HG03045 (cell line): ENCODE data around the gene GPX2.
"Not testable (repeated sequence)": the region's sequence is repeated elsewhere in the genome, so short reads cannot be mapped to it uniquely, and the experiment has no call there.

Experiments
- ATAC-seq: cut with Tn5 transposase; IDR thresholded peaks from one replicate; pipeline ENCODE4 v1.9.1; 2021; ENCODE audit warnings: mild to moderate bottlenecking, moderate library complexity; ENCODE audit not compliant: unreplicated experiment

The GPX2 gene

DNA sequence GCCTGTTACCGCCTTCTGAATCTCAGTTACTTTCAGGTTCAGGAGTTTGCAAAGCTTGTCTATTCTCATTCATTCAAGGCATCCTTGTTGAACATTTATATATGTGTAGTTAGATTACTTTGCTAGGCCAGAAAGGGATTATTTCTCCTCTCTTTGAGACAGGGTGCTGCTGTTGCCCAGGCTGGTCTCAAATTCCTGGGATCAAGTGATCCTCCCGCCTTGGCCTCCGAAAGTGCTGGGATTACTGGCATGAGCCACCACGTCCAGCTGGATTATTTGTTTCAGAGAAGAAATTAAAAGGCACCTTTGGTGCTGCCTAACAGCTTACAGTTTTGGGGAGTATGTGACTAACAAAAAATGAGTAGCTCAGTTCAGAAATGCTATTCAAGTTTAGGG is 27.5 kb downstream of the GPX2 start:
- no peak for ATAC-seq

DNA sequence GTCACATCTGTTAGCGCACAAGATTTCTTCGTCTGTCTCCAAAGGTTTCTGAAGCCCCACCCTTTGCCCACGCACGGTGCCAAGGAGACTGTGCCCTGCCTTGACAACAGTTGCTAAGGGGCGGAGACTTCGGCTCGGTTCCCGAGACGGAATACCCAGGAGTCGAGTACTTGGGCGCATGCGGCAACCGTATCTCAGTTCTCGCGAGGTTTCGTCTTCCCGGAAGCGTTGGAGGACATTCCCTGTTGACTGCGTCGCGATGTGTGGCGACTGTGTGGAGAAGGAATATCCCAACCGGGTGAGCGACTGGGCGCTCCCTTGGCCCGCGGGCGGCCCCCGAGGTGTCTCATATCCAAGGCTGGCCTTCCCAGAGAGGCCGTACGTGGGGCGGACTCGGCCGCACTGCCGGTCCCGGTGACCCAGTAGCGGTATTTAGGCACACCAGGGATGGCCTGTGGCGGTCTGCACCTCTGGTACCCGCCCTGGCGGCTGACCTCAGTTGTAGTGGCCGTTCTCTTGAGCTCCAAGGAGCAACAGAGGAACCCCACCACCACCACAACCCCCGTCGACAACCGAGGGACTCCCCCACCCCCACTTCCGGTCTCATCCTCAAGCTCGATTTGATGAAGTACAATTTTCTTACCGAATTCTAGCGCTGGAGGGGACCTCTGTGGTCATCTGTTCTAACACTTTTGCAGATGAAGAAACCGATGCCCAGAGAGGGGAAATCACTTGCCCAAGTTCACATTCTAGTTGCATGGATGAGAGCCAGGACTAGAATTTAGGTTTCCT is 28.1 kb downstream of the GPX2 start, which contains the start of gene CHURC1:
Gene CHURC1, plus strand, starts transcription at position 219 of the 792 bp plus-strand sequence. Its CDS starts 41 bp downstream, at position 260.
- peak; percentile 97 for ATAC-seq

DNA sequence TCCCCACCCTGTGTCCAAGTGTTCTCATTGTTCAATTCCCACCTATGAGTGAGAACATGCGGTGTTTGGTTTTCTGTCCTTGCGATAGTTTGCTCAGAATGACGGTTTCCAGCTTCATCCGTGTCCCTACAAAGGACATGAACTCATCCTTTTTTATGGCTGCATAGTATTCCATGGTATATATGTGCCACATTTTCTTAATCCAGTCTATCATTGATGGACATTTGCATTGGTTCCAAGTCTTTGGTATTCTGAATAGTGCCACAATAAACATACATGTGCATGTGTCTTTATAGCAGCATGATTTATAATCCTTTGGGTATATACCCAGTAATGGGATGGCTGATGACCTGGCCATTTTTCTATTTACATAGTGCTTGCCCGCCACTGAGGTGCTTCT is 29.1 kb downstream of the GPX2 start:
- ATAC-seq: not testable (repeated sequence)

DNA sequence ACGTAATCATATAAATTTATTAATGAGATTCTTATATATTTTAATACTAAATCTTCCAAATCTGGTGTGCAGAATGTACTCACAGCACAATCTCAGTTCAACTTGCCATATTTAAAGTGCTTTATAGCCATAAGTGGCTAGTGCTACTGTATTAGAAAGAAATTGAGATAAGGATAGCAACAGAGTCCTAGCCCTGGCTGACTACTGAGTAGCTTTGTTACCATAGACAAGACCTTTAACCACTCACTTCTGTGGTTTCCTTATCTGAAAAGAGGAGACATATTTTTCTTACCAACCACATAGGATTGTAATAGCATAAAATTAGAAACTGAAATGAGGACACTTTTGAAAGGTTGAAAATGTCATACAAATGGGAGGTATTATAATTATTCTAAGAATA is 30.3 kb downstream of the GPX2 start:
- no peak for ATAC-seq

DNA sequence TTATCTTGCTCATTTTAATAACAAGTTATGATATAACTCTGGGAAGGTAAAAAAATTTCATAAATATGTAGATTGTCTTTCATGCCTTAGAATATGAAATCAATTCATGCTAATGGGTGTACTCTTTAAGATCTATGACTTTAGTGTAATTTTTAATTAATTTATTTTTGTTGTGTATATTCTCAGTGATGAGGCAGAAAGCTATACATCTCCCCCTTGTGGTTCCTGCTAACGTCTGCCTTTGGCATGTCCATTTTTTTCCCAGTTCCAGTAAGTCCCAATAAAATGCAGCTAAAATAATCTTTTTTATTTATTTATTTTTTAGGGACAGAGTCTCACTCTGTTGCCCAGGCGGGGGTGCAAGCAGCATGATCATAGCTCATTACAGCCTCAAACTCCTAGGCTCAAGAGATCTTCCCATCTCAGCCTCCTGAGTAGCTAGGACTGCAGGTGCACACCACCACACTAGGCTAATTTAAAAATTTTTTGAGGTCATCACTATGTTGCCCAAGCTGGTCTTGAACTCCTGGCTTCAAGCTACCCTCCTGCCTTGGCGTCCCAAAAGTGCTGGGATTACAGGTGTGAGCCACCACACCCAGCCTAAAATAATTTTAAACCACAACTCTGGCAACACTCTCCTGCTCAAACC is 31.6 kb downstream of the GPX2 start:
- ATAC-seq: no peak

DNA sequence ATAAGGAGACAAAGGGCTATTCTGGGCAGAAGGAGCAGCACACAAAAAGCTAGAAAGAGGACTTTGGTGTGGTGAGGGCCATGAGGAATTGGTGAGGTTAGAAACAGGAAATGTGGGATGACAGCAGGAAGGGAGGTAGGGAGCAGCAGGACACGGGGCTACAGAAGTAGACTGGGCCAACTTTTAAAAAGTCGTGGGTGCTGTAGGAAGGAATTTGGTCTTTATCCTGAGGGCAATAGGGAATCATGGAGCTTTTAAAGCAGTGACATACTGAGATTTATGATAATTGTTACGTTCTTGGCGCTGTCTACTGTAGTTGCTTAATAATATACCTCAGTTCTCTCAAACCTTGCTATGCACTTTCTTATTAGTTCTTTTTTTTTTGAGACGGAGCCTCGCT is 36.5 kb downstream of the GPX2 start:
- no peak for ATAC-seq

DNA sequence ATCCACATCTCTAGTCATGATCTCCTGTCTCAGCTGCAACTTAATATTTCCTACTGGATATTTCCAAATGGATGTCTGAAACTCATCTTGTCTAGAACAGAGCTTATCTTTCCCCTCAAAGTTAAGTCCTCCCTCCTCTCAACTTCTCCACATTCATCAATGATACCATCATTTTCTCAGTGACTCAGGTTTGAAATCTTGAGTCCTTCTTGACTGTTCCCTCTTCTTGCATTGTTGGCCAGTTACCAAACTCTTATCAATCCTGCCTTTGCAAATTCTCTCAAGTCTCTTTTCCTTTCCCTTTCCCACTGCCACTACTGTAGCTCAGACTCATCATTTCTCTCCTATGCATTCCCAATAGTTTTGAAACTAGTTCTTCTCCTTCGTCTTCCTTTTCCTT is 42.6 kb downstream of the GPX2 start:
- ATAC-seq: no peak

DNA sequence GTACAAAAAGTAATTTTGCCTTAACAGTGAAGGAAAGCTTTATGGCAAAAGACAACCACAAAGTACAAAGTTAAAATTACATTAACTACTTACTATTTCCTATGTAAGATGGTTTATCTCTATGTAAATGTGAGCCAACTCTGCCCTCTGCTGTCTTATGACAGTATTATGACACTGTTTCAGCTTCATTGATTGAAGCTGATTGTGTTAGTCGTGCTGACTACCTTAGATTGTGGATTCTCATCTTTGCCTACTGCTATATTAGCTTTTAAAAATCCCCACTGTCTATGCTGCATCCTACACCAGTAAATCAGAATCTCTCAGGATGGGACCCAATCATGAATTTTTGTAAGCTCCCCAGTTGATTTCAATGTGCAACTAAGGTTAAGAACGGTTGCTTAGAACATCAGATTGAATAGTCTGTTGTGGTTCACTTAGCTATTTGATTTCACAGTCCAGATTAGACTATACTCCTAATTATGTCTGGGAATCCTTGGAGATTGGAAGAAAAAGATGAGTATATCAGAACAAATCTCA is 50.6 kb downstream of the GPX2 start:
- no peak for ATAC-seq

DNA sequence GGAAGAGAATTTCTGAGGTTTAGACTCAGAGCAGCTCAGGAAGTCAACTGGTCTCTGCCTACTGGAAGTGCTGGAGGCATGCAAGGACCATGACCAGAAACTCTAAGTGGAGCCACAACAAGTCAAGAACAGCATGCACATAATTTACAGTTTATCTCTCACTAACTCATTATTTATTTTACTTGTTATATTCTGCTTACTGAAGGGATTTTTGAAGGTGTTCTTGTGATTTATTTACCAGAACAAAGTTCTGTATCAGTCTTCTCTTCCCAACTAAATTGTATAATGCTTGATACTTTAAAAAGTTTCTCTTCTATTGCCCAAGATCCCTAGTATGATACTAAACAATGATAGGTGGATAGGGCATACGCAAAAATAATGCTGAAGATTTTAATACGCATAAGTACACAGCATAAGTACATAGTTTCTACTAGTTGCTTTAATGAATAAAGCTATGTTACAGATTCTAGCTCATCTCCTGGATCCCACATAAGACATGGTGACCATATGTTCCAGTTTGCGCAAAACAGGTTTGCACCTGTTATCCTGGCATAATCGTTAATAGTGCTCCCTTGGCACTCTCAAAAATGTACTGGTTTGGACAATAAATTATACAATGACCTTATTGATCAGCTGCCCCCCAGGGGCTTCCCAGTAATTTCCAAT is 51.2 kb downstream of the GPX2 start:
- ATAC-seq: no peak

DNA sequence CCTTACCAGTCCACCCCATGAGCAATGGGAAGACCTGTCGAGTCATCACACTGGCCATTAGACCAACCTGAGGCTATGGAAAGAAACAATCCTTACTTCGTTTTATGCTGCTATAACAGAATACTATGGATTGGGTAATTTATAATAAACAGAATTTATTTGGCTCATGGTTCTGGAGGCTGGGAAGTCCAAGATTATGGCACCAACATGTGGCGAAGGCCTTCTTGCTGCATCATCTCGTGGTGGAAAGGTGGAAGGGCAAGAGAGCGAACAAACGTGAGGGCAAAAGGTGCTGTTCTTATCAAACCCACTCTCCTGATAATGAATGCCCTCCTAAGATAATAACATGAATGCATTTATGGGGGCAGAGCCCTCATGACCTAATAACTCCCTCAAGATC is 53.2 kb downstream of the GPX2 start:
- ATAC-seq: no peak
